HEK293T (cell line): ENCODE results near the gene UBE2C.

Experiments used
- FOXM1 ChIP-seq: fragments of 450-650 bp; IDR thresholded peaks from 2 replicates; pipeline ENCODE4 v1.6.1; 2017; ENCODE audit warnings: mild to moderate bottlenecking, borderline replicate concordance
- HDGF ChIP-seq: fragments of 450-650 bp; IDR thresholded peaks from 2 replicates; pipeline ENCODE4 v1.6.1; 2017; ENCODE audit warnings: antibody characterized with exemption, borderline replicate concordance
- TARDBP ChIP-seq: fragments of 450-650 bp; IDR thresholded peaks from 2 replicates; pipeline ENCODE4 v1.6.1; 2016

DNA sequence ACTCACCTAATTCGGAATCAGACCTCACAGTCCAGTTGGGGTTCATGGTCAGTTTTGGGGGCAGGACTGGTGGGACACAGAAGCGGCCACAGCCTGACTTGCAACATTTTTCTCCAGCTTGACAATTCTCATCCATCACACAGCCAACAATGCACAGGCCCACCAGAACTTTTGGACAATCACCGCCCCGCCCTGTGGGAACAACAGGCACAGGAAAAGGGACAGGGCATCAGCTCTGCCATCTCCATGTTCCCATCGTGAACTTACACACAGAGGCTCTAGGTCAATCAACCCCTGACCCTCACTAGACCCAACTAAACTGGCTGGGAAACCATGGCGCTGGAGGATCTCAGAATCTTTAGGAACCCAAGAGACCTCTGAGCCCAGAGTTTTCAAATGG lies 37.0 kb upstream of the UBE2C start:
- TF ChIP-seq FOXM1: no peak
- no peak for TF ChIP-seq HDGF
- TF ChIP-seq TARDBP: no peak
